Epithelial cell of esophagus (primary cell): Measurements from ENCODE around the gene ASCC3.
A peak's percentile ranks its signal among the peaks of the same experiment; 100 is the strongest.

Source experiments
- DNase-seq: peaks from one replicate; pipeline ENCODE4 v3.0.0; 2010; ENCODE audit warnings: low read depth
- H3K4me3 ChIP-seq: 2 replicates; pipeline ENCODE4 v1.5.1; 2011; ENCODE audit warnings: mild to moderate bottlenecking, low read length, control low read depth
- CTCF ChIP-seq: IDR thresholded peaks from 2 replicates; pipeline ENCODE4 v1.5.1; 2011; ENCODE audit warnings: low read depth, mild to moderate bottlenecking, low read length, control low read depth, inconsistent platforms; ENCODE audit not compliant: insufficient read depth; ENCODE audit errors: missing control alignments

ASCC3 gene

DNA sequence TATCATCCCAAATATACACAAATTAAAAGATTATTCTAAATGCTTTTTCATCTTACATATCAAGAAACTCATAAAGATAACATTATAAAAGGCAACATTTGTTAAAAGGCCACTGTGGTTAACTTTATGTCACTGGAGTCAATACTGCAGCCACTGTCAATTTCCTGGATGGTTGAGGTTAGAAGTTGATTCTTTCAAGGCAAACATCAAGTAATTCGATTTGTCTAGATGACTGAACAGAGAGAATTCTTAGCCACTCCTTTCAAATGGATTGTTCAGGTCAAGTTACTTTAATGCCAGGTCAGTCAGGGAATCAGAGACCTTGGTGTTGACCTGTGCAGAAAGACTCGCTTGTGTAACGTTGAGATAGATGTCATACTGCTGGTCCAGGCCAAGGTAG lies 372.0 kb downstream of the ASCC3 start:
- H3K4me3 ChIP-seq, result no peak overlapping the region
- DNase-seq, result no peak
- no peak for TF ChIP-seq CTCF

GRCh38 chr6:100506651-100507050 lies 374.5 kb downstream of the ASCC3 start:
- no peak for TF ChIP-seq CTCF
- DNase-seq, result no peak
- no peak overlapping the region for H3K4me3 ChIP-seq

- DNase-seq, result peak; percentile 64
- no peak overlapping the region for H3K4me3 ChIP-seq
- no peak for TF ChIP-seq CTCF
These were observed 376.1 kb downstream of the ASCC3 start for GRCh38 chr6:100504786-100505737.

GRCh38 chr6:100503043-100503705 lies 378.0 kb downstream of the ASCC3 start:
- no peak overlapping the region for H3K4me3 ChIP-seq
- TF ChIP-seq CTCF, result no peak
- DNase-seq, result no peak

DNA sequence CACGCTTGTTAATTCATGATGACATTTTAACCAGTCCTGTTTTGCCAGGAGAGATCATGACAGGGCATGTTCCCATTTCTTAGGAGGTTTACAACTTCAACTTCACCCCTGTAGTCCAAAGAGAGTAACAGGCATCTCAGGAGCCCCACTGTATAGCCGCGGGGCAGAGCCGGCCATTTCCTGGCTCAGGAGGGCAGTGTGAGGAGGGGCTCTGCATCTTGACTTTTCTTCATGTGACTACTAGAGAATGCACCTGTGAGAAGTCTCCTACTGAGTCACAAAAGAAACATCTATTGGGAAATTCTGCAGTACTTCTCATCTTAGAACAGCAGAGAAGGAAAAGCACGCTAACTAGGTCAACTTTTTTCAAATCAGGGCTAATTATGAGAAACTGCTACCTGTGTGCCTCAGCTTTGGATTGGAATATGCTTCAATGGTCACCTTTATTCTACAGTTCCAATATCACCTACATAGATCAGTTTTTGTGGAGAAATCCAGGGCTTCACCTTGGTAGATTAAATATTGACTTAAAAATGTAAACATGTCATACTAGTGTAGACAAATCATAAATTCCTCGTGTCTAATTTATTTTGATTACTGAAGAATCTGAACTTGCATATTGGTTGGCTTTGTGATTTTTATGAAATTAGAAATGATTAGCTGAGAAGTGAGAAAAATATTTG lies 387.8 kb downstream of the ASCC3 start:
- DNase-seq, result peak; percentile 91
- H3K4me3 ChIP-seq, result no peak overlapping the region
- no peak for TF ChIP-seq CTCF

DNA sequence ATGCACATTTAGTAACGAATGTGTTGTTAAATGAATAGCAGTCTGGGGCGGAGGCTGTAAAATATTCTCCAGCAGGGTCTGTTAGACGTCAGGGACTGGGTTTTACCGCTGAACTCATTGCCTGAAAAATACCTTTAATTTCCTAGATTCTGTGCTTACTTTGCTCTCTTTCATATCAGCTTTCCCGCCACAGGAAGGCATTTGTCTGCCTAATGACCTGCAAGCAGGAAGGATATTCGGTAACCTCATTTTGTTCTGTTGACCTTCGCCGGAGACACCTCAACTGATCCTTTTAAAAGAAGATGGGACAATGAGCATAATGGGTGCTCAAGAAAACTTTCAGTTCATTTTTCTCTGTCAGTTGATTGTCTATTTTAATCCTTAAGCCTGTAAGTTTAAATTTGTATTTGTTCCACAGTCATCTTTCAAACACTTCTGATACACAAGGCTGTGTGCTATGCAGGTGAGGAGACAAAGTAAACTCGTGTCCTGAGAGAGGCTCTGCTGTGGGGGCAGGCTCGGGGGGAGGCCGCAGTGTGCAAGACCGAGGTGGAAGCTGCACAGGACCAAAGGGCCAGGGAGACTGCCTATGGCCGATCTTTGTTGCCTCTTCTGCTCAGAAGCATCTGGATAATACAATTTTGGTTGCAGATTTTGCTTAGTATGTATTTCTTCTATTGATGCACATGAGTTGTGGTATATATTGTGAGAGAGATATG lies 389.0 kb downstream of the ASCC3 start:
- no peak for TF ChIP-seq CTCF
- DNase-seq, result no peak
- no peak overlapping the region for H3K4me3 ChIP-seq
